Panc1 (cell line): ENCODE data around the gene C20orf204.

ENCODE experiments used
- POLR2AphosphoS5 ChIP-seq: IDR thresholded peaks from 2 replicates; pipeline ENCODE4 v1.6.1; 2012; ENCODE audit warnings: mild to moderate bottlenecking, low read depth, low read length, moderate library complexity
- REST ChIP-seq, 2 experiments: IDR thresholded peaks; 2 replicates each; pipeline ENCODE4 v1.6.1; 2011 to 2012; ENCODE audit warnings: low read depth in 2 of 2, control low read depth in 1 of 2, low read length in 1 of 2, mild to moderate bottlenecking in 1 of 2, moderate library complexity in 1 of 2; ENCODE audit not compliant: insufficient read depth in 1 of 2
- TCF7L2 ChIP-seq: IDR thresholded peaks from 2 replicates; pipeline ENCODE4 v1.6.1; 2011; ENCODE audit warnings: mild to moderate bottlenecking, low read depth, low read length, inconsistent platforms
- TF ChIP-seq, protein P1 (sequence below): fragments of 450-650 bp; IDR thresholded peaks from 2 replicates; pipeline ENCODE4 v1.5.1; 2017; ENCODE audit warnings: mild to moderate bottlenecking

GRCh38 chr20:64032706-64033624 lies 3.0 kb upstream of the C20orf204 start:
- TF ChIP-seq, protein P1, sequence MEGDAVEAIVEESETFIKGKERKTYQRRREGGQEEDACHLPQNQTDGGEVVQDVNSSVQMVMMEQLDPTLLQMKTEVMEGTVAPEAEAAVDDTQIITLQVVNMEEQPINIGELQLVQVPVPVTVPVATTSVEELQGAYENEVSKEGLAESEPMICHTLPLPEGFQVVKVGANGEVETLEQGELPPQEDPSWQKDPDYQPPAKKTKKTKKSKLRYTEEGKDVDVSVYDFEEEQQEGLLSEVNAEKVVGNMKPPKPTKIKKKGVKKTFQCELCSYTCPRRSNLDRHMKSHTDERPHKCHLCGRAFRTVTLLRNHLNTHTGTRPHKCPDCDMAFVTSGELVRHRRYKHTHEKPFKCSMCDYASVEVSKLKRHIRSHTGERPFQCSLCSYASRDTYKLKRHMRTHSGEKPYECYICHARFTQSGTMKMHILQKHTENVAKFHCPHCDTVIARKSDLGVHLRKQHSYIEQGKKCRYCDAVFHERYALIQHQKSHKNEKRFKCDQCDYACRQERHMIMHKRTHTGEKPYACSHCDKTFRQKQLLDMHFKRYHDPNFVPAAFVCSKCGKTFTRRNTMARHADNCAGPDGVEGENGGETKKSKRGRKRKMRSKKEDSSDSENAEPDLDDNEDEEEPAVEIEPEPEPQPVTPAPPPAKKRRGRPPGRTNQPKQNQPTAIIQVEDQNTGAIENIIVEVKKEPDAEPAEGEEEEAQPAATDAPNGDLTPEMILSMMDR: no peak
- TF ChIP-seq TCF7L2 (no peak), REST (IDR thresholded peaks at IDR 0.05; ENCODE audit: insufficient read depth in 1 of 2, low read depth in 2 of 2, low read length in 1 of 2) (no peak), POLR2AphosphoS5 (no peak; the same call in 1 of the 2 replicates)
